HG02885 (cell line): ENCODE results near the gene ANKRD31.

Experiments used
- ATAC-seq: cut with Tn5 transposase; IDR thresholded peaks from one replicate; pipeline ENCODE4 v1.9.1; 2021; ENCODE audit warnings: mild to moderate bottlenecking; ENCODE audit not compliant: unreplicated experiment, poor library complexity

The ANKRD31 gene

DNA sequence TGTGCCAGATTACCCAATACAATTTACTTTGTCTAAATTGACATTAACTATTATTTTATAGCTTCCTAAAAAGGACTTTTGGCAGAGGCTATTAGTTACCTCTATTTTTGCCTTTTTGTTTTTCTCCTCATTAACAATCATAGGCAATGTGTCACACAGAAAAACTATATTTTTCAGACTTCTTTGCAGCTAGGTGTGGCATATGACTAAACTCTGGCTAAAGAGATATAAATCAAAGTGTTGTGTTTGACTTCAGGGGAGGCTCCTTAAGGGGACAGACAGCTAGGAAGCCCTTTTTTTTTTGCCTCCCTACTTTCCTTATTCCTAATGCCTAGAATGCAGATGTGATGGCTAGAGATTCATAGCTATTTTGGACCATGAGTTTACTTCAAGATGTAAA lies 164.6 kb downstream of the ANKRD31 start:
- ATAC-seq, result no peak

DNA sequence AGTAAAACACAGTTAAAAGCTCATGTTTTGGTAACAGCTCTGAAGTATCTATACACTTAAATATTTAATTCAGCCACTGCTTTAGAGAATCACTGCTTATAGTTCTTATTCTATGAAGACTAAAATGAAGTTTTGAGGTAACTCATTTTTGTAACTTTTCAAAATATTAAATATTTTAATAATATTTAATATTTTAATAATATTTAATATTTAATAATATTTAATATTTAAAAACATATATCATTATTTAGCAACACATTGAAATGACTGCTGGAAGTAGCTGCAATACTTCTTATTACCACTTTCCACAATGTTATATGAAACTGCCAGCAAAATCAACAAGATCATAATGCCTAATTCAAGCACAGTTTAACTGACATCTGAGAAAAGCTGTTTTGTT lies 165.6 kb downstream of the ANKRD31 start:
- no peak for ATAC-seq

DNA sequence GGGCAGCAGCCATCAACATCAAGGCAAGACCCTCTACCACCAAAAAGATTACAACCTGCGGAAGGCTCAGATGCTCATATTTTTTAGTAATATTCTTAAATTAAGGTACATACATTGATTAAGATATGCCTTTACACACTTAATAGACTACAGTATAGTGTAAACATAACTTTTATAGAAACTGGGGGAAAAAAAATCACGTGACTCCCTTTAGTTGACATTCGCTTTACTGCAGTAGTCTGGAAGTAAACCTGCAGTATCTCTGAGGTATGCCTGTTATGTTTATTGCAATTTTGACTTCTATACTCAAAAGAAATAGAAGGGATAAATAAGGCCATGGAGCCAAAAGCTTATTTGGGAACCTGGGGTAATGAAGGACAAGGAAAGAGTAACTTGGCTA lies 169.2 kb downstream of the ANKRD31 start:
- ATAC-seq, result no peak

- peak; percentile 70 for ATAC-seq
These were observed 173.7 kb downstream of the ANKRD31 start for GRCh38 chr5:75062925-75063531.

DNA sequence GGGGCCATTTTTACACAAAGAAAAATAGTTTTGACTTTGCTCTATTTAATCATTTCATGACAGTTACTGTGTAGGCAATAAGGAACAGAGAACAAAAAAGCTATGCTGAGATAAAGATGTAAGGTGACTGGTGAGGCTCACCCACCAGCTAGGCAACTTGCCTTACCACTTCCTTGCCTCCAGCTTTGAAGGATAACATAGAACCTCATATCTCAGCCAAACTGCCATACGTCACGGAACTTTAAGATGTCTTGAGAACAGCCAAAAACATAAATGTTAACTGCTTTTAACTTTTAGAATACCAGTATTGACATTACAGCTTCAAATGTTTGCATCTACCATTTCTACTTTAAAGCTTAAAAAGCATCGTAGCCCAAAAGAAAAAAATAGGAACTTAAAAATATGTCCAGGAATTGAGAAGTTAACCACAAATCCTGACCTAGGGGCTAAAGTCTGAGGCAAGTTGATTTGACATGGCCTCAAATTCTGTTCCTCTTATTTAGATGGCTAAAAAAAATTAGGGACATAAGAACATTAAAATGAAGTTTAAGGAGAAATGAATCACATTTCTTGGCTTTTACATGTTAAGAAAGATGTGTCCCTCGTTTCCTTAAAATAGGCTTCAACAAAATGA lies 176.6 kb downstream of the ANKRD31 start:
- no peak for ATAC-seq

- no peak for ATAC-seq
These were observed 177.6 kb downstream of the ANKRD31 start for GRCh38 chr5:75058986-75059535.

GRCh38 chr5:75057561-75057960 lies 179.1 kb downstream of the ANKRD31 start:
- ATAC-seq, result no peak

DNA sequence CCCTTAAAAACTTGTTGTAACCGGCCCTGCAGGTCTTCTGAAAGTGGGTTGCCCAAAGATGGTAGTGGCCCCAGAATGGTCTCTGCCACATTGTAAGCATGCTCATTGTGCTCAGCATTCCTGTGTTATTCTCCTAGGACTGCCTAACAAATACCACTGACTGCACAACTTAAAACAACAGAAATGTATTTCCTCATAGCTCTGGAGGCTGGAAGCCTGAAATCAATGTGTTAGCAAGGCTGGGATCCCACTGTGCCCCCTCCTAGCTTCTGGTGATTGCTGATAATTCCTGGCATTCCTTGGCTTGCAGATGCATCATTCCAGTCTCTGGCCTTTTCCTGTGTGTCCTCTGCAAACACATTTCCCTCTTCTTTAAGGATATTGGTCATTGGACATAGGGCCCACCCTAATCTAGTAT lies 180.9 kb downstream of the ANKRD31 start:
- ATAC-seq, result no peak

GRCh38 chr5:75054134-75054930 lies 182.3 kb downstream of the ANKRD31 start:
- ATAC-seq, result no peak

GRCh38 chr5:75053304-75054133 lies 183.2 kb downstream of the ANKRD31 start:
- ATAC-seq, result peak; percentile 32

DNA sequence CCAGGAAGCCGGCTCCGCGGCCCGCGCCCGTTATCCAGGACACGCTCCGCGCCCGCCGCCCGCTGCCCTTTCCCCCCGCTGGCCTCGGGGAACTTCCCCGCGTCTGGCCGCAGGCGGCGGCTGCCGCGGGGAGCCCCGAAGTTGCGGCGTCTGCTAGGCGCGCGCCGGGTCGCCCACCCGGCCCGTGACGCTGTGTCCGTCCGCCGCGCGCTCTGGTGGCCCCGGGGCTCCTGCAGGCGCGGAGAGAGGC lies 183.7 kb downstream of the ANKRD31 start:
- no peak for ATAC-seq

GRCh38 chr5:75052192-75053053 lies 184.3 kb downstream of the ANKRD31 start, which contains the start of gene GCNT4:
GCNT4 (minus strand) TSS chr5:75052558; CDS start chr5:75030037, 22,521 bp downstream.
- ATAC-seq, result peak; percentile 19

DNA sequence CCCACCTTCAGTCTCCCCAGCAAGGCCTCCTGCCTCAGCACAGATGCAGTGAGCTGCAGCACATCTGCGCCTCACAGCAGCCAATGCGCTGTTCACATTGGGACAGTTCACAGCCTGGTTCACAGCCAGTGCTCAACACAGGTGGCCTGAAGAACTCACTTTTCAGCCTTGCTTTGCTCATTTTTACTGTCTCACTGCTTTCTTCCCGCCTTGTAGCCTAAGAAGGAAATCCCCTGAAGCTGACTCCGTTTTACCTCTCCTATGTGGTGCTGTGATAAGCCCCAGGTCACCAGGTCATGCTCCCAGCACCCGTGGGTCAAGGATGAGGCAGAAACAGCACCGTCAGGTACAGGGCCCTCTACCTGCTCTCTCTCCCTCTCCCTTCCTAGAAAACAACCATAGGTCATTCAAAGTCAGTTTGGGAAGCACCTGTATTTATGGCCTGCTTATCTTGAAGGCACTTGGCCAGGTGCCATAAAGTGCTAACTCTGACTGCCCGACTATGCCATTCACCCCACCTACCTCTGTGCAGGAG lies 185.4 kb downstream of the ANKRD31 start:
- ATAC-seq, result no peak

- no peak for ATAC-seq
These were observed 186.3 kb downstream of the ANKRD31 start for GRCh38 chr5:75050415-75050814.

GRCh38 chr5:75049456-75050351 lies 187.0 kb downstream of the ANKRD31 start:
- peak; percentile 39 for ATAC-seq

DNA sequence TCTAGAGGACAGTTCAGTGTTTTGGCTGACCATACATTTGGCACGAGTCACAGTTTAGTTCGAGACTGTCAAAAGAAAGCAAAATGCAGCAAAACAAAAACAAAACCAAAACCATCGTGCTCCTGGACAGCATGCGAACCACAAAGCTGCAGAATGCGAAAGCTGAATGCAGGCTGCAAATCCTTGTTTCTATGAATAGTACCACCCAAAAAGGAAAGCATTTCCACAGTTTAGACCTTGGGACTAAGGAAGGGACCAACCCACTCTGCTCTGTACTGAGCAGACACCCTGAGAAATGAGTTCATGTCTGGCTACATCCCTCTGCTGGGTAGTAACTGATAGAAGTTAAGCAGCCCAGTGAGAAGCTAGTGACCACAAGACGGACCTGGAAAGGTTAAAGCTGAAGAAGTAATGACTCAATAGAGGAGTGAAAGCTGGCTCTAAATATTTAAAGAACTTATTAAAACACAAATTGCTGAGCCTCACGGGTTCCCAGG lies 188.2 kb downstream of the ANKRD31 start:
- peak; percentile 59 for ATAC-seq

GRCh38 chr5:75047356-75047755 lies 189.3 kb downstream of the ANKRD31 start:
- no peak for ATAC-seq
